OCI-M2 (cell line): Measurements from ENCODE around the gene SH3RF1.

Experiments
- DNase-seq: peaks from one replicate; lab custom pipeline; 2025; ENCODE audit not compliant: unreplicated experiment; lab: John Stamatoyannopoulos, UW

SH3RF1 gene

DNA sequence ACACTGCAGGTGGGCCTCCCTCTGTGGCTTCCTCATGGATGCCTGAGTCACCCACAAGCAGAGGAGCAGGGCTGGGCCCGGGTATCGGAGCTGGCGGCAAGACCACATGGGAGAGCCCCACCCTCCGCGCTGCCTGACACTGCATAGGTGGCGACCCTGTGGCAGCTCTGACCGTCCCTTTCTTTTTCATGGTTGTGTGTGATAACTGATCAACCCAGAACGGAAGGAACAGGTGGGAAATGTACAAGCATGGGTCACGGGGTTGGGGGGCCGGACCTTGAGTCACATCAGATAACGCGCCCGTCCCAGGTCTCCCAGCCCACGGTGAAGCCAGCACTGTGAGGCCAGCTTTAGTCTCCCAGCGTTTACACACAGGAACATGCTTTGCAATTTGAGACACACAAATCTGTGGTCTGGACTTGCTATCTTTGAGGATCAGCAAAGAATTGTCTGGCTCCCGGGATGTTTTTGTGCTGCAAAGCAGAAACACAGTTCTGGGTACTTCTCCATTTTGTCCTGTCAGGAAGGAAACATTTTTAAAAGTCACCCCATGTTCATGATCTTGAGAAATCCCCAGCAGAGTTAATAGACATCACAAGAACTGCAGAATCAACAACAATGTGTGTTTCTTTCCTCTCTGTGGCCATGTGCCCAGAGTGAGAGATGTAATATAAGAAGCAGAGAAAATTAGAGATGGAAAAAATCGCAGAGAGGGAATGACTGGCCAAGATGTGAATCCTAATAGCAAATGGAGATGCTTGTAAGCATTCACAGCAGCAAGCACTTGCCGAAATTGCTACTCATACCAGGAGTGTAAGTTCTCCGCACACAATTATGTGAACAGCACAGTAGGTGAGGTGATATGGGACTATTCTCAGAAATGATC is 190.6 kb downstream of the SH3RF1 start:
- DNase-seq, result no peak

DNA sequence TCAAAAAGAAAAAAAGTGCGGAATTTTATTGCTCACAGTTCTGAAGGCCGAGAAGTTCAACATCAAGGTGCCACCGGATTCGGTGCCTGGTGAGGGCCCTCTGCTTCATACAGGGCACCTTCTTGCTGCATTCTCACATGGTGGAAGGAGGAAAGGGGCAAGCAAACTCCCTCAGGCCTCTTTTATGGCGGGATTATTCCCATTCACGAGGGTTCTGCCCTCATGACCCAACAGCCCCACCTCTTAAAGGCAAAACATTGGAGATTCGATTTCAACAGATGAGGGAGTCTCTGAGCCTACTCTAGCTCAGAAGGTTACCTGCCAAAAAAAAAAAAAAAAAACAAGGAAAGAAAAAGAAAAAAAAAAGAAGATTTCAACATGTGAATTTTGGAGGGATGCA is 196.6 kb downstream of the SH3RF1 start:
- DNase-seq, result no peak

- no peak for DNase-seq
Measured at GRCh38 chr4:169071747-169072146, 199.0 kb downstream of the SH3RF1 start.

DNA sequence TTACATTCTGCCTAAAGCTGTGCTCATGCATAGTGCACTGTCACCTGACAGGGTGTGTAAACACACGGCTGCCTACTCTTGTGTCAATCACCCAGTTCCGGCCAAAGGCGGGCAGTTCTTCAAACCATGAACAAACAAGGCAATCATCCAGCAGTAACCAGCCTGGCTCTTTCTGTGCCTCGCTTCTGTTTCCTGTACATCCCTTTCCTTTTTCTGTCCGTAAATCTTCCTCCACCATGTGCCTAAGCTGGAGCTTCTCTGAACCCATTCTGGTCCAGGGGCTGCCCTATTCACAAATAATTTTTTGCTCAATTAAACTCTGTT is 199.9 kb downstream of the SH3RF1 start:
- no peak for DNase-seq

DNA sequence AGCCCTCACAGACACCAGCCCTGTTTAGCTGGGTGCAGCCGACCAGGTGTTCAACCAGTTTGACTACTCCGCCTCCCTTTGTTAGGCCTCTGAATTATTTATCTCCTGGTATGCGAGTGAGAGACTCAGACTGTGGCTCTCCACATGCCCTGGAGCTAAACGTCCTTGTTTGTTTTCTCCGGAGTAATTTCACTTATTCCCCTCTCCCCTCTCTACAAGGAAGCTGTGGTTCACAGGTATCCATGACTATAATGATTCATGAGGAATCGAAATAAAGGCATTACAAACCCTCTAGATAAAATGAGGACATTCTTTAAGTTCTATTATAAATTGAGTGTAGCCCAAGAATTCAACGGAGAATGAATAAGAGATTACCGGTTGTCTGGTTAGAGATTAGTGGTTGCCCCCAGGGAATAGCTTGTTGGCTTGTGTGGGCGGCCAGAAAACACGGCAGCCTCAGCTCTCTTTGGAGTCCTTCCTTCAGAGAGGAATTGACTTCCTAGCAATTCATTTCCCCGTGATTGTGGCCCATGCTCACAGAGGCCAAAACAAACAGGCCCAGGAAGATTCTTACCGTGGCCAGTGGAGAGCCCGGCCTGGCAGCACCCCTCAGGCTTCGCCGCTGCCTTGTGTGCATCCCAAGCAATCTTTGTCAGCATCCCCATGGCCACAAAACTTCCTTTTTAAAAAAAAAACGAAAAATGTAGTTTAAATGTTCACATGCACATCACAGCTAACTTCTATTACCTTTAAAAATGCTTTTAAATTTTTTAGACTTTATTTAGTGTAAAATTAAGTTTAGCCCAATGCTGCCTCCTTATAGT is 200.5 kb downstream of the SH3RF1 start:
- DNase-seq, result no peak

GRCh38 chr4:169068423-169068822 is 202.3 kb downstream of the SH3RF1 start:
- no peak for DNase-seq

- DNase-seq, result no peak
Measured at GRCh38 chr4:169066934-169067333, 203.8 kb downstream of the SH3RF1 start.

DNA sequence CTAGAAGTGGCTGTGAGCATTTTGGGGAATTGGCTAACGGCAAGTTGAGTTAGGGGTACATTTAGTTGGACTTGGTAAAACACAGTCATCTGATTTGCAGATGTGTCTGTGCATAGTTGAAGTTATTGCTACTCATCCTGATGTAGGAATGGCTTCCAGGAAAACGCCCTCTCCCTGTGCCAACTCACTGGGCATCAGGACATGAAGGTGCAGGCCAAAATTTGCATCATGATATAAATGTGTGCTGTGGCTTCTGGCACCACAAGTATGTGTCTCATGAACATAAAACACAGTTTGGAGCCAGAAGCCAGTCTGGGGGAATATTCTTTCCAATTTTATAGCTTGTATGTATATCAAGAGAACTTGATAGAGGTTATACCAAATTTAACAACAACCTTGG is 206.5 kb downstream of the SH3RF1 start:
- no peak for DNase-seq

DNA sequence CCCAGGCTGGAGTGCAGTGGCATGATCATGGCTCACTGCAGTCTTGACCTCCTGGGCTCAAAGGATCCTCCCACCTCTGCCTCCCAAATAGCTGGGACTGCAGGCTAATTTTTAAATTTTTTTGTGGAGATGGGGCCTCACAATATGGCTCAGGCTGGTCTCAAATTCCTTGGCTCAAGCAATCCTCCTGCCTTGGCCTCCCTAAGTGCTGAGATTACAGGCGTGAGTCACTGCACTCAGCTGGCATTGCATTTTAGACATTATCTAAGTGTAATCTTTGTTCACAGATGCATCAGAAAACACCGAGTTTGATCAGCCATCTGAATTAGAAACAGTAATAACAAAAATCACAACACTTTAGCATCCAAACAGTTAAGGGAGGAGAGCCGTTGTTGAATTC is 207.3 kb downstream of the SH3RF1 start:
- DNase-seq, result no peak

DNA sequence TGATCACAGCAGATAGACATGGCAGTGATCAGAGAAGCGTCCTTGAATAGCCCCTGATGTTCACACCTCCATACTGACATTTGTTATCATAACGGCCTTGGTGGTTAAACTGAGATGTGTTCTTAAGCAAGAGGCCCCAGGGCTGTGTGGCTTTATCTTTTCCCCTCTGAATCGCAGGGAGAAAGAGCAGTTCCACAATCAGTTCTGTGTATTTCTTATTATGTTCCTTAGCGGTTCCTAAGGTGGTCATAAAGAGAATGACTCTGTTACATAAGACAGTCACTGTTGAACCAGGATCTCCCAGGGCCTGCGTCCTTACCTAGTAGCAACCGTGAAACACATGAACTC is 207.9 kb downstream of the SH3RF1 start:
- DNase-seq, result no peak

DNA sequence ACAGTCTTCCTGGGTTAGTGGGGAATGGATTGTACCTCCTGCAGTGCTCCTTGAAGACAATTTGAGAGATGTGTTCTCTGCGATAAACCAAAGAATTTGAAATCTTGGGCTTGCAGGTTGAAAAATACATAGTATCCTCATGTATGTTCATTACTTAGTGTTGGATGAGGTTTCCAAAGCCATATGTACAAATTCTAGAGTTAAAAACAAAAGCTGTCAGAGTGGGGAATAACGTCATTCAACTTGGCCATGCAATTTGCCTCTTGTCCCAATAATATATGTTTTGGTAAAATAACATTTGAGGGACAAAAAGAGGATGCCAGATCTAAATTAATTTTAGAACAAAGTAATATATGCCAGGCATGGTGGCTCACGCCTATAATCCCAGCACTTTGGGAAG is 209.4 kb downstream of the SH3RF1 start:
- DNase-seq, result no peak

- DNase-seq, result no peak
Measured at GRCh38 chr4:169060391-169061091, 210.2 kb downstream of the SH3RF1 start.

GRCh38 chr4:169059306-169060211 is 211.2 kb downstream of the SH3RF1 start:
- DNase-seq, result no peak

DNA sequence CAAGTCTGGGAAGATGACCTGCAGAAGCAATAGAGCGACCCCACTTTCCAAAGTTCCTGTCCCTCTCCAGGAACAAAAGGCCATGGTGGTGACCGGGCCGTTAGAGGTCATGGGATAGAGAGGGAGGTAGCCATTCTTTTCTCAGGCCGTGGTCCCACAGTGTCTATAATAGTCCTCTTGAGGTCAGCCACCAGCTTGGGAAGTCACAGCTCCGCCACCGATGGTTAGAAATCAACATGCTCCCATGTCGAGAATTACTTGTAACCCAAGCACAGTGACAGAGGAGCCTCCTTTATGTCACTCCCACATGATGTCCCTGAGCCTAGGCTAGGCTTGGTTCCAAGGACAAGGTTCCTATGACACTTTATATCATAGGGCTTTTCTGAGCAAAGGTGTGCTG is 212.4 kb downstream of the SH3RF1 start:
- DNase-seq, result no peak

DNA sequence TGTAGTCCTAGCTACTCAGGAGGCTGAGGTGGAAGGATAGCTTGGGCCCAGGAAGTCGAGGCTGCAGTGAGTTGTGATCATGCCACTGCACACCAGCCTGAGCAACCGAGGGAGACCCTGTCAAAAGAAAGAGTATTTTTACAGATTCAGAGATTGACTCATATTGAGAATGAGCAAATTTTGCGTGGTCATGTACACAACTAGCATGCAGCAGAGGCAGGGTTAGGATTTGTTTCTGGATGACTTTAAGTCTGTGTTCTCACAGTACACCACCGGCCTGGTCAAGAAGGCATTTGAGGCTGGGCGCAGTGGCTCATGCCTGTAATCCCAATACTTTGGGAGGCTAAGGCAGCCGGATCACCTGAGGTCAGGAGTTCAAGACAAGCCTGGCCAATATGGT is 215.9 kb downstream of the SH3RF1 start:
- no peak for DNase-seq

GRCh38 chr4:169052594-169052945 is 218.2 kb downstream of the SH3RF1 start:
- DNase-seq, result no peak

DNA sequence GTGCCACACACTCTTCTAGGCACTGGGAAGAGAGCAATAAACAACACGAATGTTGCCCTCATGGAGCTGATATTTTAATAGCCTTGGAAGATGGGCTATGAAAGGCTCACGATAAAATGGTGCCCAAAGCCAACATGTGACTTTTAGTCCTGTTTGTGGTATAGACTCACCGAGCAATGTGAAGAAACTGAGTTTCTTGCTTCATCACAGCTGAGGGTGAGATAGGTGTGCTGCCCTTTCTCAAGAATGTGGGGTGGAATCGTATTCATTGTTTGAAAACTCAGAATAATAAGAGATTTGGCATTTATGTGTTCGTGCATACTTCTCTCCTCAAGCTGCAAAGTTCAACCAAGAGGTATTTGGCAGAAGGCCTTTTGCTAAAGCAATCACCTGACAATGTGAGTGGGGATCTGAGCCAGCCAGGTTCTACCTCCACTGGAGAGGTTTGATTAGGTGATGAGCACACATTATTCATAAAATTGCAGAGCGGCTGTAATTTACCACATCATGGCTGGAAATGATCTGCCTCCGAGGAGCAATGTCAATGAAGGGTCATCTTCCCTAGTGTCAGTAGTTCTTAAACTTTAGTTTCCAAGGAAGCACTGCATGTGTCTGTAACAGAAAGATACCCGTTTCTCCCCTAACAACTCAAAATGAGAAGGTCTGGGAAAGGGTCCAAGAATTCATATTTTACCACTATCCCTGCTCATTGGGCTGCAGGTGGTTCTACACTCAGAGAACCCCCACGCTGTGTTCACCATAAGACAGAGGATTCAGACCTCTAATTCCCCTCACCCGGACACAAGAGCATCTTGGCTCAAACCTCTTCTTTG is 218.8 kb downstream of the SH3RF1 start:
- DNase-seq, result no peak

- DNase-seq, result no peak
Measured at GRCh38 chr4:169050881-169051760, 219.6 kb downstream of the SH3RF1 start.

GRCh38 chr4:169050284-169050683 is 220.5 kb downstream of the SH3RF1 start:
- DNase-seq, result no peak
